Esophagus squamous epithelium (tissue), 5 donors: Measurements from ENCODE around the gene AGBL5. TPM values are rescaled to one million over a fixed set of nuclear protein-coding genes. Genes with fewer than 3 reads are reported as not detected.

Experiments
- DNase-seq: peaks from one replicate; lab custom pipeline; 2025; lab: John Stamatoyannopoulos, UW
- H3K27ac ChIP-seq, 4 donors: fragments of 200-600 bp; sonication (generic); one replicate each; pipeline ENCODE4 v1.5.1; 2016 to 2019; ENCODE audit warnings: mild to moderate bottlenecking in 1 of 4
- H3K27me3 ChIP-seq, 4 donors: fragments of 200-600 bp; sonication (generic); 1 replicate in 3 of 4; 2 replicates in 1 of 4; pipeline versions ENCODE4 v1.5.1 to v1.6.0; 2017 to 2021; ENCODE audit warnings: antibody characterized with exemption in 1 of 4
- H3K36me3 ChIP-seq, 3 donors: fragments of 200-600 bp; sonication (generic); one replicate each; pipeline ENCODE4 v1.5.1; 2016 to 2019
- H3K4me1 ChIP-seq, 3 donors: fragments of 200-600 bp; sonication (generic); one replicate each; pipeline ENCODE4 v1.5.1; 2017 to 2019
- H3K4me3 ChIP-seq, 4 donors: fragments of 200-600 bp; sonication (generic); 1 replicate in 3 of 4; 2 replicates in 1 of 4; pipeline ENCODE4 v1.5.1; 2016 to 2019; ENCODE audit warnings: mild to moderate bottlenecking in 2 of 4, moderate library complexity in 1 of 4
- H3K9me3 ChIP-seq, 3 donors: fragments of 200-600 bp; sonication (generic); one replicate each; pipeline ENCODE4 v1.5.1; 2016 to 2019
- POLR2A ChIP-seq, 4 donors: fragments of 450-650 bp; IDR thresholded peaks; one replicate each; pipeline ENCODE4 v1.6.1; 2017; ENCODE audit warnings: antibody characterized with exemption in 4 of 4, mild to moderate bottlenecking in 4 of 4, moderate library complexity in 3 of 4
- WGBS, 2 donors: methylation state at CpG; one replicate each; pipeline ENCODE4 v1.1.5; 2018; 5-methylcytosine and 5-hydroxymethylcytosine counted together
- intact Hi-C: fragments of 100-400 bp; cut with DNase I; formaldehyde crosslinking; loops from one replicate; pipeline ENCODE4 v1.15.0; 2022
- total RNA-seq, 4 donors: library from RNA; depleted of rRNA; stranded (reverse); fragments of >200 nt; gene quantifications; one replicate each; pipeline ENCODE4 v1.1.0, GENCODE V29; 2016
- TF ChIP-seq, protein P1 (sequence below), 6 experiments: fragments of 450-650 bp in 4 of 6; fragments of 200-600 bp in 2 of 6; sonication (generic) in 2 of 6; IDR thresholded peaks; one replicate each; pipeline ENCODE4 v1.5.1; 2016 to 2019; ENCODE audit warnings: antibody characterized with exemption in 6 of 6, mild to moderate bottlenecking in 4 of 6, moderate library complexity in 4 of 6
- donor health status: DM: yes; HTN: yes; CAD: no.

AGBL5 gene
- total RNA-seq, 4 donors from 2014 or later, result 4.7 to 12.4 (median 9.6) TPM

DNA sequence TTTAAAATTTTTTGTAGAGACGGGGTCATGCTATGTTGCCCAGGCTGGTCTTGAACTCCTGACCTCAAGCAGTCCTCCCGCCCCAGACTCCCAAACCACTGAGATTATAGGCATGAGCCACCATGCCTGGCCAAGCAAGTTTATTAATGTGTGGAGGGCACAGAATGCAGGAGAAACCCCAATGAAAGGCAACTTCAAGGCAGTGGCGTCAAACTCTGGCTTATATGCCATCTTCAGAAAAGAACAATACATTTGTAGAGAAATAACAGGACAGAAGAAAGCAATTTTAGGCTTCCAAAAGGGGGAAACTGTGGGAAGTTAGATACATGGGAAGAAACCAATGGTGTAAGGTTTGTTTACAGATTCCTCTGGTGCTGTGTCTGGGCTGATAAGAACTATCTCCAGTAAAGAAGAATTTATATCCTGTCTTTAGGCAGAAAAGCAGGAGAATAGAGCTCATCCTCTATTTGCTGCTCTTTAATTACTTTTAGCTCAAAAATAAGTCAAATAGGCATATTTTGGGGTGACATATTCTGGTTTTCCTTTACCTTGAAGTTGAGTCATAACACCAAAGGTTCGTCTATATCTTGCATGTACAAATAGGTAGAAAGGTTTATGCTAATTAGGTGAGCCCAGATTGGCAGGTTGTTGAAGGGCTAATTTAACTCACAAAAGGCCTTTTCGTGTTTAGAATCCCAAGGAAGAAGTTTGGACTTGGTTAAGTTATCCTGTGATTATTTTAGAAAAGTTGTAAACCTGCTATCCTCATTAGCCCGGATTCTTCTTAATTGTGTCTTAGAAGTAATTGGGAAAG is 44.7 kb upstream of the AGBL5 start:
- Histone ChIP-seq H3K27me3 (no peaks in the 10 kb centered on the region), H3K9me3 (no peaks in the 10 kb centered on the region), H3K4me1 (no peaks in the 10 kb centered on the region), H3K36me3 (no peaks in the 10 kb centered on the region), H3K27ac (no peak overlapping the region), H3K4me3 (no peak overlapping the region)
- 54 to 68% methylated on average over 4 to 5 of the region's 6 CpGs for WGBS, 2 donors
- no peak for DNase-seq
- no peak for TF ChIP-seq POLR2A (IDR thresholded peaks at IDR 0.05)
- TF ChIP-seq, protein P1, sequence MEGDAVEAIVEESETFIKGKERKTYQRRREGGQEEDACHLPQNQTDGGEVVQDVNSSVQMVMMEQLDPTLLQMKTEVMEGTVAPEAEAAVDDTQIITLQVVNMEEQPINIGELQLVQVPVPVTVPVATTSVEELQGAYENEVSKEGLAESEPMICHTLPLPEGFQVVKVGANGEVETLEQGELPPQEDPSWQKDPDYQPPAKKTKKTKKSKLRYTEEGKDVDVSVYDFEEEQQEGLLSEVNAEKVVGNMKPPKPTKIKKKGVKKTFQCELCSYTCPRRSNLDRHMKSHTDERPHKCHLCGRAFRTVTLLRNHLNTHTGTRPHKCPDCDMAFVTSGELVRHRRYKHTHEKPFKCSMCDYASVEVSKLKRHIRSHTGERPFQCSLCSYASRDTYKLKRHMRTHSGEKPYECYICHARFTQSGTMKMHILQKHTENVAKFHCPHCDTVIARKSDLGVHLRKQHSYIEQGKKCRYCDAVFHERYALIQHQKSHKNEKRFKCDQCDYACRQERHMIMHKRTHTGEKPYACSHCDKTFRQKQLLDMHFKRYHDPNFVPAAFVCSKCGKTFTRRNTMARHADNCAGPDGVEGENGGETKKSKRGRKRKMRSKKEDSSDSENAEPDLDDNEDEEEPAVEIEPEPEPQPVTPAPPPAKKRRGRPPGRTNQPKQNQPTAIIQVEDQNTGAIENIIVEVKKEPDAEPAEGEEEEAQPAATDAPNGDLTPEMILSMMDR (IDR thresholded peaks at IDR 0.05), result no peak
- intact Hi-C loops, result no loop called here

DNA sequence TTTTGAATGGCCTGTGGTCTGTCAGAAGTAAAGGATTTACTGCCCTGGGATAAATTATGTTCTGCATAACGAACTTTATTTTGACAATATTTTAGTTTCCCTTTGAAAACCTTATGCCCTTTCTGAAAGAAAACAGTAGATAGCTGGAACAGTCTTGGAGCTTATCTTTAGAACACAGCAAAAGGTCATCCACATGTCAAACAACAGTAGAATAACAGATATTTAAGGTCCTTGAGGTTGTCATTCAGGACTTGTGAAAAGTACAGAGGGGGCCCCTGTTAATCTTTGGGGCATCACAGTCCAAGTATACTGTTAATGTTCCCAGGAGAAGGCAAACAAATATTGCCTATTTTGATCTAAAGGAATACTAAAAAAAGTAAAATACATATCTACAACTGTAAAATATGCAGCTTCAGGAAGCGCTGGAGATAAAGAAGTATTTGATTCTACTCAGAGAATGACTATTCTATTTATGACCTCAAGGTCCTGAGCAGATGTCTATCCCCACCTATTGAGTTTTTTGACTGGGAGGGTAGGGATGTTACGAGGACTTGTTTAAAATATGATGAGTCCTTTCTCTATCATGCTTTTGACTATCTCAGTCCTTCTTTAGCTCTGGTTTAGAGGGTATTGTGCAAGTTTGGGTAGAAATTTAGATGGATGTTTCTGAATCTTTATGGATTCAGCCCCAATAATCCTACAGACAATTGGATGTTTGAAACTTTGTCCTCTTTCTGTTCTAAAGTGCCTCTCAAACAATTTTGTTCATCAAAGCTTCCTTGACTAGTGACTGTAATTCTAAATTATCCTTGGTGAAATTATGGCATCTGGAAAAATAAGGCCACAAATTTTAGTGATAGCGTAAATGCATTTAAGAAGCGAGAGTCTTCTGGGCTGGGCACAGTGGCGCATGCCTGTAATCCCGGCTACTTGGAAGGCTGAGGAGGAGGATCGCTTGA is 43.8 kb upstream of the AGBL5 start:
- WGBS, 2 donors, result 74 to 77% methylated on average over 8 of the region's 8 CpGs
- intact Hi-C loops, result no loop called here
- no peaks in the 10 kb centered on the region for H3K9me3 ChIP-seq
- H3K27me3 ChIP-seq, result no peaks in the 10 kb centered on the region
- no peak for DNase-seq
- TF ChIP-seq, protein P1 (IDR thresholded peaks at IDR 0.05), result no peak
- no peak for TF ChIP-seq POLR2A (IDR thresholded peaks at IDR 0.05)
- no peak overlapping the region for H3K4me3 ChIP-seq
- no peaks in the 10 kb centered on the region for H3K36me3 ChIP-seq
- H3K4me1 ChIP-seq, result no peaks in the 10 kb centered on the region
- no peak overlapping the region for H3K27ac ChIP-seq

DNA sequence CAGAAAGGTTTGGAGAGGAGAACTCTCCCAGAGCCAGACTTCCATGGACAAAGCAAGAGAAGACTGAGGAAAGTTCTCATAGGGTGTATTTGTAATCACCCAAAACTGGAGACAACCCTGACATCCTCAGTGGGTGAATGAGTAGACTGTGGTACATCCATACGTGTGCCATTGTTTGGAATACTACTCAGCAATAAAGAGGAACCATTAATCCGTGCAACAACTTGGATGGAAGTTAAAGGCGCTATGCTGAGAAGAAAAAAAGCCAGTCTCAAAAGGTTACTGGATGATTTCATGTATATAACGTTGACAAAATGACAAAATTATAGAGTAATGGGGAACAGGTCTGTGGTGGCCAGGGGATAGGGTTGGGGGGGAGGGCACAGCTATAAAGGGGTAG is 42.8 kb upstream of the AGBL5 start:
- intact Hi-C loops, result no loop called here
- no peak for TF ChIP-seq POLR2A (IDR thresholded peaks at IDR 0.05)
- TF ChIP-seq, protein P1 (IDR thresholded peaks at IDR 0.05), result no peak
- Histone ChIP-seq H3K4me3 (no peak overlapping the region), H3K36me3 (no peaks in the 10 kb centered on the region), H3K27me3 (no peaks in the 10 kb centered on the region), H3K4me1 (no peaks in the 10 kb centered on the region), H3K27ac (no peak overlapping the region), H3K9me3 (no peaks in the 10 kb centered on the region)
- 87 to 89% methylated on average over 4 of the region's 4 CpGs for WGBS, 2 donors
- no peak for DNase-seq

DNA sequence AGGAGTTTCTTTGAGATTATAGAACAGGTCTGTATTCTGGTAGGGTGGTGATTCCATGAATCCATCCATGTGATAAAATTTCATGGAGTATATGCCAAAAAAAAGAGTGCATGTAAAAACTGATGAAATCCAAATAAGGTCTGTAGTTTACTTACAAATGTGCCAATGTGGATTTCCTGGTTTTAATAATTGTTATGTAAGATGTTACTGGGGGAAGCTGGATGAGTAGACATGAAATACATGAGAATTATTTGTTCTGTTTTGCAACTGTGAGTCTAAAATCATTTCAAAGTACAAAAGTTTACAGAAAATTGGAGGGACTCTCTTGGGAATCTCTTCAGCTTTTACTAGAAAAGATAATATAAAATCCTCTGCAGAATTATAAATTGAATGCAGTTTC is 42.4 kb upstream of the AGBL5 start:
- no peak overlapping the region for H3K4me3 ChIP-seq
- H3K27ac ChIP-seq, result no peak overlapping the region
- DNase-seq, result no peak
- H3K9me3 ChIP-seq, result no peaks in the 10 kb centered on the region
- H3K27me3 ChIP-seq, result no peaks in the 10 kb centered on the region
- intact Hi-C loops, result no loop called here
- no peaks in the 10 kb centered on the region for H3K36me3 ChIP-seq
- no peaks in the 10 kb centered on the region for H3K4me1 ChIP-seq
- TF ChIP-seq, protein P1 (IDR thresholded peaks at IDR 0.05), result no peak
- TF ChIP-seq POLR2A (IDR thresholded peaks at IDR 0.05), result no peak

DNA sequence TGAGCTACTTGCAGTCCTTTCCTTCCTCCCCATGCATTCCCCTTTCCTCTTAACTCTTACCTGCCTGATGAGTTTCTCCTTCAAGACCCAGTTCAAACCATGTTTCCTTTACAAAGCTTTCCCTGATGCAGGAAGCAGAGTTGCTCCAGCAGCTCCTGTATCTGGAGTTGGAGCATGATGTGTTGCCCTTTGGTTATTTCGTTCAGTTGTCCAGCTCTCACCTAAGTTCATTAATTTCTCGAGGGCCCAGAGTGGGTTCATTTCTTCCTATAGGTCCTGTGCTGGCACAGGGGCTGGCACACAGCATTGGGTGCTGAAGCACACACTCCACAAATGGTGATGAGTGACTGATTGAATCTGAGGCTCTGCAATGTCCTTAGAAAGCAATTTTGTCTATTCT is 41.8 kb upstream of the AGBL5 start:
- H3K4me1 ChIP-seq, result peaks cover 0 to 2% (median 0%) of the 10 kb centered on the region in 3 donors
- H3K27me3 ChIP-seq, result no peaks in the 10 kb centered on the region
- TF ChIP-seq POLR2A (IDR thresholded peaks at IDR 0.05), result no peak
- TF ChIP-seq, protein P1 (IDR thresholded peaks at IDR 0.05), result no peak
- WGBS, 2 donors, result 45 to 62% methylated on average over 2 of the region's 2 CpGs
- intact Hi-C loops, result no loop called here
- no peak overlapping the region for H3K4me3 ChIP-seq
- no peaks in the 10 kb centered on the region for H3K36me3 ChIP-seq
- no peak for DNase-seq
- no peaks in the 10 kb centered on the region for H3K9me3 ChIP-seq
- H3K27ac ChIP-seq, result no peak overlapping the region
